Lower leg skin (tissue), 3 donors: Measurements from ENCODE around the gene INHBB.

ENCODE experiments used
- POLR2A ChIP-seq, 2 donors: fragments of 450-650 bp; IDR thresholded peaks; one replicate each; pipeline ENCODE4 v1.6.1; 2016 to 2017; ENCODE audit warnings: antibody characterized with exemption in 2 of 2, mild to moderate bottlenecking in 1 of 2, moderate library complexity in 1 of 2
- TF ChIP-seq, protein P1 (sequence below), 3 donors: fragments of 450-650 bp; IDR thresholded peaks; one replicate each; pipeline ENCODE4 v1.5.1; 2016; ENCODE audit warnings: antibody characterized with exemption in 3 of 3, mild to moderate bottlenecking in 3 of 3, moderate library complexity in 2 of 3

DNA sequence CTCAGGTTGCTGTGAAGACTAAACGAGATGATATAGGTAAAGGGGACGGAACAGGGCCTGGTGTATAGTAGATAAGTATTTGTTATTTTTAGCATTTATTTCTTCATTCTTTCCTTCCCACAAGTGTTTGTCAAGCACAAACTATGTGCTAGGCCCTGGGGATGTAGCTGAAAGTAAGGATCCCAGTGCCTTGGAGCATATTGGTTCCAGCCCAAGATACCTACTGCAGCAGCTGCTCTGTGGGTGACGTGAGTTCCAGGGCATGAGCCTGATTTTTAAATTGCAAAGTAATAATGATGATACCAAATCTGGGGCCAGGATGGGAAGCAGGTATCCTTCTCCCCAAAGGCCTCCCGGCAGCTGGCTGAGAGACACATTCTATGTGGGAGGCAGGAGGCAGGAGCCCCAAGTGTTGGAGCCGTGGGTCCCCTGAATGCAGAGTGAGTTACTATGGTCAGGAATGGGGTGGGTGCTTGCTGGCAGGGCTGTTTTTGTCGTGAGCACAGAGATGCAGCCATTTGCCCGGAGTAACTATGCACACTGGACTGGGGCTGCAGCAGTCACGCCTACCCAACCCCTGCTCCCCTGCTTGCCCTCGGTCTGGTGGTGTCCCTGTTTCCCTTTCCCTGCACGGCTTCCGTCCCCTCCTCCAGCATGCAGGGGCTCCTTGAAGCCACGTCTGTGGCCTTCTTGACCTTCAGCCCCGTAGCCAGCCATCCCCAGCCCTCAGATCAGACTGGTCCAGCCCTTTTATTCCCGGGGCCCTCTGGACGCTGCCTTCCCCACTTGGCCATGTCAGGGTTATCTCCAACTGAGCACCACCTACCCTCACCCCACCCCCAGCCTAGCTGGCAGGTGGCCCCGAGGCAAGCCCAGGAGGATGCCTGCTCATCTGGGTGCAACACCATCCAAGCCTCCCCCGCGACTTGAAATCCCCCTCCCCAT, 52.4 kb downstream of the INHBB start:
- TF ChIP-seq, protein P1, sequence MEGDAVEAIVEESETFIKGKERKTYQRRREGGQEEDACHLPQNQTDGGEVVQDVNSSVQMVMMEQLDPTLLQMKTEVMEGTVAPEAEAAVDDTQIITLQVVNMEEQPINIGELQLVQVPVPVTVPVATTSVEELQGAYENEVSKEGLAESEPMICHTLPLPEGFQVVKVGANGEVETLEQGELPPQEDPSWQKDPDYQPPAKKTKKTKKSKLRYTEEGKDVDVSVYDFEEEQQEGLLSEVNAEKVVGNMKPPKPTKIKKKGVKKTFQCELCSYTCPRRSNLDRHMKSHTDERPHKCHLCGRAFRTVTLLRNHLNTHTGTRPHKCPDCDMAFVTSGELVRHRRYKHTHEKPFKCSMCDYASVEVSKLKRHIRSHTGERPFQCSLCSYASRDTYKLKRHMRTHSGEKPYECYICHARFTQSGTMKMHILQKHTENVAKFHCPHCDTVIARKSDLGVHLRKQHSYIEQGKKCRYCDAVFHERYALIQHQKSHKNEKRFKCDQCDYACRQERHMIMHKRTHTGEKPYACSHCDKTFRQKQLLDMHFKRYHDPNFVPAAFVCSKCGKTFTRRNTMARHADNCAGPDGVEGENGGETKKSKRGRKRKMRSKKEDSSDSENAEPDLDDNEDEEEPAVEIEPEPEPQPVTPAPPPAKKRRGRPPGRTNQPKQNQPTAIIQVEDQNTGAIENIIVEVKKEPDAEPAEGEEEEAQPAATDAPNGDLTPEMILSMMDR (IDR thresholded peaks at IDR 0.05) = no peak
- no peak for TF ChIP-seq POLR2A (IDR thresholded peaks at IDR 0.05)
